ENCODE measurements around the gene FGF2.

DNA sequence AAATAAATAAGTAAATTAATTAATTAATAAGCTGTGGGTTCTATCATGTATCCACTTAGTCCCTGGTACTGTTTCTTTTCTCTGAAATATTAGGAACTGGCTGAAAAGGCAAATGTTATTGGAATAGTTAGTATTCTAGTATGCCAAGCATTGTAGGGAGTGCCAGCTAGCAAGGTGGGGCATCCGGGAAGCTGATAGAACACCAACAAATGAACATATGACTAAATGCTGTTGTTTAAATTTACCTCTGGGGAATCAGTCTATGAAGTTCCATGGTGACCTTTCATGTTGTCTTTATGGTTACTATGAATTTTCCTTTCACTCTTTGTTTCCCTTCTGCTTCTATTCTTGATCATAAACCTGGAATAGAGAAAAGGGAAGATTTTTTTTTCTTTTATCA, 63.1 kb downstream of the FGF2 start:
- TF ChIP-seq, protein P1, sequence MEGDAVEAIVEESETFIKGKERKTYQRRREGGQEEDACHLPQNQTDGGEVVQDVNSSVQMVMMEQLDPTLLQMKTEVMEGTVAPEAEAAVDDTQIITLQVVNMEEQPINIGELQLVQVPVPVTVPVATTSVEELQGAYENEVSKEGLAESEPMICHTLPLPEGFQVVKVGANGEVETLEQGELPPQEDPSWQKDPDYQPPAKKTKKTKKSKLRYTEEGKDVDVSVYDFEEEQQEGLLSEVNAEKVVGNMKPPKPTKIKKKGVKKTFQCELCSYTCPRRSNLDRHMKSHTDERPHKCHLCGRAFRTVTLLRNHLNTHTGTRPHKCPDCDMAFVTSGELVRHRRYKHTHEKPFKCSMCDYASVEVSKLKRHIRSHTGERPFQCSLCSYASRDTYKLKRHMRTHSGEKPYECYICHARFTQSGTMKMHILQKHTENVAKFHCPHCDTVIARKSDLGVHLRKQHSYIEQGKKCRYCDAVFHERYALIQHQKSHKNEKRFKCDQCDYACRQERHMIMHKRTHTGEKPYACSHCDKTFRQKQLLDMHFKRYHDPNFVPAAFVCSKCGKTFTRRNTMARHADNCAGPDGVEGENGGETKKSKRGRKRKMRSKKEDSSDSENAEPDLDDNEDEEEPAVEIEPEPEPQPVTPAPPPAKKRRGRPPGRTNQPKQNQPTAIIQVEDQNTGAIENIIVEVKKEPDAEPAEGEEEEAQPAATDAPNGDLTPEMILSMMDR (conservative IDR thresholded peaks at IDR 0.05; ENCODE audit: low read depth, low read length) = no peak
- no peak for TF ChIP-seq EZH2phosphoT487 (IDR thresholded peaks at IDR 0.05; ENCODE audit: borderline replicate concordance, low read length)
